B cell (primary cell): ENCODE results near the gene UBE2B. TPM values are rescaled to one million over a fixed set of nuclear protein-coding genes. Genes with fewer than 3 reads are reported as not detected.

Source experiments
- ATAC-seq: fragments of 200-7000 bp; cut with Tn5 transposase; one replicate; pipeline ENCODE4 v1.10.0; 2021; ENCODE audit warnings: low read depth, mild to moderate bottlenecking, moderate number of reproducible peaks, moderate library complexity
- CTCF ChIA-PET: fragments of 350-600 bp; sonication (Branson Sonifier 250); formaldehyde crosslinking; loops from one replicate; lab custom pipeline; 2021; ENCODE audit warnings: antibody characterized with exemption, inconsistent platforms; lab: Charles Lee
- POLR2A ChIA-PET: fragments of 350-600 bp; sonication (Branson Sonifier 250); formaldehyde crosslinking; loops from one replicate; lab custom pipeline; 2021; ENCODE audit warnings: antibody characterized with exemption; lab: Charles Lee
- DNase-seq: peaks from one replicate; pipeline ENCODE4 v3.0.0; 2013
- H2AFZ ChIP-seq: 2 replicates; pipeline ENCODE4 v1.6.1; 2012; ENCODE audit warnings: mild to moderate bottlenecking, low read depth, low read length; ENCODE audit not compliant: insufficient read depth, poor library complexity, severe bottlenecking
- H3K27ac ChIP-seq, 2 donors: 1 replicate in 1 of 2; 2 replicates in 1 of 2; pipeline ENCODE4 v1.5.1; 2012 to 2013; ENCODE audit warnings: low read length in 2 of 2, mild to moderate bottlenecking in 2 of 2, moderate library complexity in 1 of 2
- H3K27me3 ChIP-seq, 4 experiments: fragments of 200-600 bp in 1 of 4; sonication (generic) in 1 of 4; replicated peaks in 1 of 4; 1 replicate in 2 of 4; 2 replicates in 2 of 4; pipeline versions ENCODE4 v1.6.1 to v1.7.0; 2013 to 2016; ENCODE audit warnings: low read length in 3 of 4, mild to moderate bottlenecking in 2 of 4, mixed read lengths in 1 of 4, moderate library complexity in 1 of 4; ENCODE audit not compliant: insufficient read depth in 4 of 4, control insufficient read depth in 3 of 4; ENCODE audit errors: control extremely low read depth in 1 of 4
- H3K36me3 ChIP-seq, 2 experiments: replicated peaks in 1 of 2; 1 replicate in 1 of 2; 2 replicates in 1 of 2; pipeline versions ENCODE4 v1.6.1 to v1.7.1; 2013; ENCODE audit warnings: low read length in 1 of 2; ENCODE audit not compliant: insufficient read depth in 2 of 2, control insufficient read depth in 1 of 2; ENCODE audit errors: control extremely low read depth in 1 of 2, extremely low read depth in 1 of 2
- H3K4me1 ChIP-seq, 2 donors: fragments of 200-600 bp in 1 of 2; sonication (generic) in 1 of 2; 1 replicate in 1 of 2; 2 replicates in 1 of 2; pipeline versions ENCODE4 v1.5.1 to v1.6.1; 2013 to 2017; ENCODE audit warnings: low read length in 2 of 2; ENCODE audit not compliant: control insufficient read depth in 2 of 2, insufficient read depth in 2 of 2
- H3K4me2 ChIP-seq: replicated peaks from 2 replicates; pipeline ENCODE3; 2012; ENCODE audit warnings: mild to moderate bottlenecking, low read depth, low read length; ENCODE audit not compliant: poor library complexity, severe bottlenecking
- H3K4me3 ChIP-seq, 5 experiments: fragments of 200-600 bp in 1 of 5; sonication (generic) in 1 of 5; 1 replicate in 3 of 5; 2 replicates in 2 of 5; pipeline versions ENCODE4 v1.5.1 to v1.7.0; 2011 to 2016; ENCODE audit warnings: low read length in 4 of 5, mild to moderate bottlenecking in 4 of 5, low read depth in 2 of 5, control low read depth in 1 of 5, moderate library complexity in 1 of 5; ENCODE audit not compliant: insufficient read depth in 1 of 5; ENCODE audit errors: control extremely low read depth in 1 of 5, extremely low read depth in 1 of 5
- H3K79me2 ChIP-seq: fragments of 200-600 bp; sonication (generic); one replicate; pipeline ENCODE4 v1.6.0; 2016; ENCODE audit warnings: low read length; ENCODE audit not compliant: control insufficient read depth, insufficient read depth
- H3K9ac ChIP-seq: fragments of 200-600 bp; sonication (generic); 2 replicates; pipeline ENCODE4 v1.6.1; 2017; ENCODE audit warnings: mild to moderate bottlenecking, low read length, moderate library complexity
- H3K9me3 ChIP-seq, 3 donors: one replicate each; pipeline versions ENCODE4 v1.6.1 to v1.7.1; 2013; ENCODE audit warnings: low read length in 2 of 3; ENCODE audit not compliant: control insufficient read depth in 2 of 3, insufficient read depth in 1 of 3; ENCODE audit errors: control extremely low read depth in 1 of 3
- H4K20me1 ChIP-seq: 2 replicates; pipeline ENCODE4 v1.6.0; 2012; ENCODE audit warnings: mild to moderate bottlenecking, low read length; ENCODE audit not compliant: insufficient read depth, control insufficient read depth, poor library complexity, severe bottlenecking
- H3K27ac Mint-ChIP-seq: one replicate; pipeline ENCODE4 v1.8.0; 2021; ENCODE audit warnings: mixed read lengths
- H3K27me3 Mint-ChIP-seq: one replicate; pipeline ENCODE4 v1.8.0; 2021; ENCODE audit warnings: mixed read lengths
- H3K4me1 Mint-ChIP-seq: one replicate; pipeline ENCODE4 v1.8.0; 2021; ENCODE audit warnings: mixed read lengths
- H3K4me3 Mint-ChIP-seq: one replicate; pipeline ENCODE4 v1.8.0; 2021; ENCODE audit warnings: mixed read lengths
- H3K9me3 Mint-ChIP-seq: one replicate; pipeline ENCODE4 v1.8.0; 2022; ENCODE audit warnings: mixed read lengths; ENCODE audit not compliant: insufficient read depth
- CTCF ChIP-seq: fragments of 200-600 bp; IDR thresholded peaks from one replicate; pipeline ENCODE4 v1.8.0; 2022; ENCODE audit warnings: antibody characterized with exemption, mild to moderate bottlenecking
- EZH2 ChIP-seq: IDR thresholded peaks from 2 replicates; pipeline ENCODE4 v1.6.1; 2012; ENCODE audit warnings: borderline replicate concordance, low read depth, mild to moderate bottlenecking, moderate library complexity, low read length; ENCODE audit not compliant: insufficient read depth, poor library complexity, severe bottlenecking
- whole genome bisulfite sequencing: methylation state at CpG from one replicate; pipeline ENCODE4 v1.1.5; 2013; ENCODE audit warnings: missing lambda C conversion rate; ENCODE audit not compliant: insufficient coverage; 5-methylcytosine and 5-hydroxymethylcytosine counted together
- intact Hi-C: fragments of 100-400 bp; cut with micrococcal nuclease; formaldehyde crosslinking; loops from one replicate; pipeline ENCODE4 v1.10.0; 2022
- polyA plus RNA-seq: library from polyadenylated mRNA; depleted of rRNA; stranded (reverse); fragments of >200 nt; gene quantifications from 2 replicates; pipeline ENCODE4 v1.2.3, GENCODE V29; 2012
- total RNA-seq, 2 donors: library from RNA; stranded (reverse); fragments of 120-200 nt in 1 of 2; gene quantifications; 1 replicate in 1 of 2; 2 replicates in 1 of 2; pipeline versions ENCODE4 v1.2.3 to v1.2.4, GENCODE V29; 2013 to 2022

UBE2B gene
- total and polyA plus RNA-seq, 2 donors (not counting 1 experiment from before 2014, with no cell fraction given), result 23.0 to 106 TPM

GRCh38 chr5:134426361-134426760 is 55.0 kb downstream of the UBE2B start:
- no peaks in the 10 kb centered on the region for H3K79me2 ChIP-seq
- Mint-ChIP-seq H3K4me3 (no peak overlapping the region), H3K27me3 (no peaks in the 10 kb centered on the region), H3K9me3 (no peaks in the 10 kb centered on the region), H3K27ac (no peak overlapping the region), H3K4me1 (no peaks in the 10 kb centered on the region)
- H3K36me3 ChIP-seq, result no peaks in the 10 kb centered on the region
- TF ChIP-seq CTCF (no peak), EZH2 (no peak)
- ChIA-PET CTCF (interaction anchor here (0.9 kb wide), 1 partner anchor 152 kb away, joined by 3 read pairs; no protein-coding TSS in a partner anchor), POLR2A (no interaction called here)
- no peaks in the 10 kb centered on the region for H3K9me3 ChIP-seq
- no peaks in the 10 kb centered on the region for H3K27me3 ChIP-seq
- intact Hi-C loops, result no loop called here
- DNase-seq, result no peak
- H3K9ac ChIP-seq, result no peak overlapping the region
- H3K4me1 ChIP-seq, result no peaks in the 10 kb centered on the region
- no peak for ATAC-seq
- WGBS, result 95% methylated on average over 7 of the region's 7 CpGs
- H3K4me2 ChIP-seq, result no peak overlapping the region
- H3K27ac ChIP-seq, result no peak overlapping the region
- H3K4me3 ChIP-seq, result no peak overlapping the region
- H4K20me1 ChIP-seq, result no peaks in the 10 kb centered on the region
- H2AFZ ChIP-seq, result no peak overlapping the region

- Mint-ChIP-seq H3K27ac (no peak overlapping the region), H3K4me3 (no peak overlapping the region), H3K4me1 (no peaks in the 10 kb centered on the region), H3K9me3 (no peaks in the 10 kb centered on the region), H3K27me3 (no peaks in the 10 kb centered on the region)
- no peak for ATAC-seq
- DNase-seq, result no peak
- no peak overlapping the region for H3K4me3 ChIP-seq
- no peaks in the 10 kb centered on the region for H3K36me3 ChIP-seq
- TF ChIP-seq EZH2, result no peak
- TF ChIP-seq CTCF, result no peak
- H3K9me3 ChIP-seq, result no peaks in the 10 kb centered on the region
- no peak overlapping the region for H3K27ac ChIP-seq
- intact Hi-C loops, result no loop called here
- ChIA-PET POLR2A (interaction anchor here (0.6 kb wide), 1 partner anchor 477 kb away, joined by 8 read pairs; no protein-coding TSS in a partner anchor), CTCF (interaction anchor here (1.2 to 1.7 kb wide), 2 partner anchors 16 to 150 kb away, joined by 5 to 7 read pairs; partner anchors contain the start of gene CDKN2AIPNL)
- H2AFZ ChIP-seq, result no peak overlapping the region
- no peaks in the 10 kb centered on the region for H3K27me3 ChIP-seq
- H3K4me2 ChIP-seq, result no peak overlapping the region
- WGBS, result 71% methylated on average over 2 of the region's 9 CpGs
- no peaks in the 10 kb centered on the region for H3K4me1 ChIP-seq
- H3K9ac ChIP-seq, result no peak overlapping the region
- no peaks in the 10 kb centered on the region for H3K79me2 ChIP-seq
- H4K20me1 ChIP-seq, result no peaks in the 10 kb centered on the region
Observed at GRCh38 chr5:134427540-134428041, 56.2 kb downstream of the UBE2B start.
